B cell (primary cell): Measurements from ENCODE around the gene DNASE2B. TPM values are rescaled to one million over a fixed set of nuclear protein-coding genes. Genes with fewer than 3 reads are reported as not detected.

Source experiments
- ATAC-seq: fragments of 200-7000 bp; cut with Tn5 transposase; one replicate; pipeline ENCODE4 v1.10.0; 2021; ENCODE audit warnings: low read depth, mild to moderate bottlenecking, moderate number of reproducible peaks, moderate library complexity
- CTCF ChIA-PET: fragments of 350-600 bp; sonication (Branson Sonifier 250); formaldehyde crosslinking; loops from one replicate; lab custom pipeline; 2021; ENCODE audit warnings: antibody characterized with exemption, inconsistent platforms; lab: Charles Lee
- POLR2A ChIA-PET: fragments of 350-600 bp; sonication (Branson Sonifier 250); formaldehyde crosslinking; loops from one replicate; lab custom pipeline; 2021; ENCODE audit warnings: antibody characterized with exemption; lab: Charles Lee
- DNase-seq: peaks from one replicate; pipeline ENCODE4 v3.0.0; 2013
- H2AFZ ChIP-seq: 2 replicates; pipeline ENCODE4 v1.6.1; 2012; ENCODE audit warnings: mild to moderate bottlenecking, low read depth, low read length; ENCODE audit not compliant: insufficient read depth, poor library complexity, severe bottlenecking
- H3K27ac ChIP-seq, 2 donors: 1 replicate in 1 of 2; 2 replicates in 1 of 2; pipeline ENCODE4 v1.5.1; 2012 to 2013; ENCODE audit warnings: low read length in 2 of 2, mild to moderate bottlenecking in 2 of 2, moderate library complexity in 1 of 2
- H3K27me3 ChIP-seq, 4 experiments: fragments of 200-600 bp in 1 of 4; sonication (generic) in 1 of 4; replicated peaks in 1 of 4; 1 replicate in 2 of 4; 2 replicates in 2 of 4; pipeline versions ENCODE4 v1.6.1 to v1.7.0; 2013 to 2016; ENCODE audit warnings: low read length in 3 of 4, mild to moderate bottlenecking in 2 of 4, mixed read lengths in 1 of 4, moderate library complexity in 1 of 4; ENCODE audit not compliant: insufficient read depth in 4 of 4, control insufficient read depth in 3 of 4; ENCODE audit errors: control extremely low read depth in 1 of 4
- H3K36me3 ChIP-seq, 2 experiments: replicated peaks in 1 of 2; 1 replicate in 1 of 2; 2 replicates in 1 of 2; pipeline versions ENCODE4 v1.6.1 to v1.7.1; 2013; ENCODE audit warnings: low read length in 1 of 2; ENCODE audit not compliant: insufficient read depth in 2 of 2, control insufficient read depth in 1 of 2; ENCODE audit errors: control extremely low read depth in 1 of 2, extremely low read depth in 1 of 2
- H3K4me1 ChIP-seq, 2 donors: fragments of 200-600 bp in 1 of 2; sonication (generic) in 1 of 2; 1 replicate in 1 of 2; 2 replicates in 1 of 2; pipeline versions ENCODE4 v1.5.1 to v1.6.1; 2013 to 2017; ENCODE audit warnings: low read length in 2 of 2; ENCODE audit not compliant: control insufficient read depth in 2 of 2, insufficient read depth in 2 of 2
- H3K4me2 ChIP-seq: replicated peaks from 2 replicates; pipeline ENCODE3; 2012; ENCODE audit warnings: mild to moderate bottlenecking, low read depth, low read length; ENCODE audit not compliant: poor library complexity, severe bottlenecking
- H3K4me3 ChIP-seq, 5 experiments: fragments of 200-600 bp in 1 of 5; sonication (generic) in 1 of 5; 1 replicate in 3 of 5; 2 replicates in 2 of 5; pipeline versions ENCODE4 v1.5.1 to v1.7.0; 2011 to 2016; ENCODE audit warnings: low read length in 4 of 5, mild to moderate bottlenecking in 4 of 5, low read depth in 2 of 5, control low read depth in 1 of 5, moderate library complexity in 1 of 5; ENCODE audit not compliant: insufficient read depth in 1 of 5; ENCODE audit errors: control extremely low read depth in 1 of 5, extremely low read depth in 1 of 5
- H3K79me2 ChIP-seq: fragments of 200-600 bp; sonication (generic); one replicate; pipeline ENCODE4 v1.6.0; 2016; ENCODE audit warnings: low read length; ENCODE audit not compliant: control insufficient read depth, insufficient read depth
- H3K9ac ChIP-seq: fragments of 200-600 bp; sonication (generic); 2 replicates; pipeline ENCODE4 v1.6.1; 2017; ENCODE audit warnings: mild to moderate bottlenecking, low read length, moderate library complexity
- H3K9me3 ChIP-seq, 3 donors: one replicate each; pipeline versions ENCODE4 v1.6.1 to v1.7.1; 2013; ENCODE audit warnings: low read length in 2 of 3; ENCODE audit not compliant: control insufficient read depth in 2 of 3, insufficient read depth in 1 of 3; ENCODE audit errors: control extremely low read depth in 1 of 3
- H4K20me1 ChIP-seq: 2 replicates; pipeline ENCODE4 v1.6.0; 2012; ENCODE audit warnings: mild to moderate bottlenecking, low read length; ENCODE audit not compliant: insufficient read depth, control insufficient read depth, poor library complexity, severe bottlenecking
- H3K27ac Mint-ChIP-seq: one replicate; pipeline ENCODE4 v1.8.0; 2021; ENCODE audit warnings: mixed read lengths
- H3K27me3 Mint-ChIP-seq: one replicate; pipeline ENCODE4 v1.8.0; 2021; ENCODE audit warnings: mixed read lengths
- H3K4me1 Mint-ChIP-seq: one replicate; pipeline ENCODE4 v1.8.0; 2021; ENCODE audit warnings: mixed read lengths
- H3K4me3 Mint-ChIP-seq: one replicate; pipeline ENCODE4 v1.8.0; 2021; ENCODE audit warnings: mixed read lengths
- H3K9me3 Mint-ChIP-seq: one replicate; pipeline ENCODE4 v1.8.0; 2022; ENCODE audit warnings: mixed read lengths; ENCODE audit not compliant: insufficient read depth
- CTCF ChIP-seq: fragments of 200-600 bp; IDR thresholded peaks from one replicate; pipeline ENCODE4 v1.8.0; 2022; ENCODE audit warnings: antibody characterized with exemption, mild to moderate bottlenecking
- EZH2 ChIP-seq: IDR thresholded peaks from 2 replicates; pipeline ENCODE4 v1.6.1; 2012; ENCODE audit warnings: borderline replicate concordance, low read depth, mild to moderate bottlenecking, moderate library complexity, low read length; ENCODE audit not compliant: insufficient read depth, poor library complexity, severe bottlenecking
- WGBS: methylation state at CpG from one replicate; pipeline ENCODE4 v1.1.5; 2013; ENCODE audit warnings: missing lambda C conversion rate; ENCODE audit not compliant: insufficient coverage; 5-methylcytosine and 5-hydroxymethylcytosine counted together
- intact Hi-C: fragments of 100-400 bp; cut with micrococcal nuclease; formaldehyde crosslinking; loops from one replicate; pipeline ENCODE4 v1.10.0; 2022
- polyA plus RNA-seq: library from polyadenylated mRNA; depleted of rRNA; stranded (reverse); fragments of >200 nt; gene quantifications from 2 replicates; pipeline ENCODE4 v1.2.3, GENCODE V29; 2012
- total RNA-seq, 2 donors: library from RNA; stranded (reverse); fragments of 120-200 nt in 1 of 2; gene quantifications; 1 replicate in 1 of 2; 2 replicates in 1 of 2; pipeline versions ENCODE4 v1.2.3 to v1.2.4, GENCODE V29; 2013 to 2022

DNASE2B gene
- total and polyA plus RNA-seq, 2 donors (not counting 1 experiment from before 2014, with no cell fraction given), result not detected

DNA sequence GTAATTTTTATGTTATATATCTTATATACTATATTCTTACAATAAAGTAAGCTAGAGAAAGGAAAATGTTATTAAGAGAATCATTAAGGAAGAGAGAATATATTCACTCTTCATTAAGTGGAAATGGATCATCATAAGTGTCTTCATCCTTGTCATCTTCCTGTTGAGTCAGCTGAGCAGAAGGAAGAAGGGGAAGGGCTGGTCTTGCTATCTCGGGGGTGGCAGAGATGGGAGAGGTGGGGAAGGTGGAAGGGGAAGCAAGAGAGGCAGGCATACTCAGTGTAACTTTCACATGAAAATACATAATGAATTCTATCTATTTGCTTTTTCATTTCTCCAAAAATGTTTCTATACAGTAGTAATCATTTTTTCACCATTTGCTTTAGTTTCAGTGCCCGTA, 5.1 kb downstream of the DNASE2B start:
- POLR2A ChIA-PET, result no interaction called here
- Histone ChIP-seq H3K9me3 (no peaks in the 10 kb centered on the region), H3K36me3 (no peaks in the 10 kb centered on the region), H3K4me3 (no peak overlapping the region), H3K27ac (no peak overlapping the region), H2AFZ (no peak overlapping the region), H3K27me3 (no peaks in the 10 kb centered on the region), H3K79me2 (no peaks in the 10 kb centered on the region), H3K4me2 (no peak overlapping the region), H3K9ac (no peak overlapping the region), H4K20me1 (no peaks in the 10 kb centered on the region), H3K4me1 (no peaks in the 10 kb centered on the region)
- no peak overlapping the region for H3K4me3 Mint-ChIP-seq
- no peaks in the 10 kb centered on the region for H3K4me1 Mint-ChIP-seq
- ATAC-seq, result no peak
- no CpG with 5 or more reads among the region's 2 CpGs for WGBS
- no peaks in the 10 kb centered on the region for H3K27me3 Mint-ChIP-seq
- no peak overlapping the region for H3K27ac Mint-ChIP-seq
- intact Hi-C loops, result no loop called here
- CTCF ChIA-PET, result interaction anchor here (0.7 kb wide), 1 partner anchor 11 kb away, joined by 3 read pairs; no protein-coding TSS in a partner anchor
- TF ChIP-seq CTCF (no peak), EZH2 (no peak)
- no peak for DNase-seq
- H3K9me3 Mint-ChIP-seq, result no peaks in the 10 kb centered on the region

- no peaks in the 10 kb centered on the region for H3K9me3 ChIP-seq
- ChIA-PET CTCF (interaction anchor here (0.5 kb wide), 1 partner anchor 312 kb away, joined by 4 read pairs; no protein-coding TSS in a partner anchor), POLR2A (interaction anchor here (0.7 kb wide), 1 partner anchor 68 kb away, joined by 3 read pairs; no protein-coding TSS in a partner anchor)
- H3K9me3 Mint-ChIP-seq, result no peaks in the 10 kb centered on the region
- no peak for TF ChIP-seq EZH2
- no peak for TF ChIP-seq CTCF
- no peak overlapping the region for H3K9ac ChIP-seq
- 100% methylated on average over 1 of the region's 1 CpG for WGBS
- no peaks in the 10 kb centered on the region for H3K36me3 ChIP-seq
- no peaks in the 10 kb centered on the region for H3K79me2 ChIP-seq
- H3K27ac Mint-ChIP-seq, result no peak overlapping the region
- ATAC-seq, result no peak
- intact Hi-C loops, result no loop called here
- no peak for DNase-seq
- no peak overlapping the region for H2AFZ ChIP-seq
- no peak overlapping the region for H3K27ac ChIP-seq
- no peaks in the 10 kb centered on the region for H3K4me1 ChIP-seq
- H3K4me2 ChIP-seq, result no peak overlapping the region
- no peaks in the 10 kb centered on the region for H3K4me1 Mint-ChIP-seq
- H4K20me1 ChIP-seq, result no peaks in the 10 kb centered on the region
- no peak overlapping the region for H3K4me3 Mint-ChIP-seq
- H3K4me3 ChIP-seq, result no peak overlapping the region
- H3K27me3 ChIP-seq, result no peaks in the 10 kb centered on the region
- H3K27me3 Mint-ChIP-seq, result no peaks in the 10 kb centered on the region
Observed at GRCh38 chr1:84406346-84406861, 8.1 kb downstream of the DNASE2B start.
